ENCODE measurements around the gene SPINK9.

The SPINK9 gene

GRCh38 chr5:148372166-148372725 lies 36.9 kb downstream of the SPINK9 start:
- no peak for DNase-seq

- no peak for DNase-seq
Measured at GRCh38 chr5:148372893-148373292, 37.5 kb downstream of the SPINK9 start.

- peak; percentile 62 for DNase-seq
Measured at GRCh38 chr5:148374690-148375360, 39.5 kb downstream of the SPINK9 start.

- DNase-seq = no peak
Measured at GRCh38 chr5:148376198-148376597, 40.8 kb downstream of the SPINK9 start.

GRCh38 chr5:148378670-148379069 lies 43.3 kb downstream of the SPINK9 start:
- no peak for DNase-seq

GRCh38 chr5:148379340-148379739 lies 44.0 kb downstream of the SPINK9 start:
- DNase-seq = no peak

GRCh38 chr5:148381906-148382305 lies 46.5 kb downstream of the SPINK9 start:
- DNase-seq = no peak

- no peak for DNase-seq
Measured at GRCh38 chr5:148382961-148383360, 47.6 kb downstream of the SPINK9 start.

- peak; percentile 95 for DNase-seq
Measured at GRCh38 chr5:148383564-148384379, 48.4 kb downstream of the SPINK9 start, which contains the start of gene FBXO38. Gene FBXO38, plus strand, starts transcription at chr5:148383958. Its CDS starts 10,819 bp downstream, at chr5:148394777.

GRCh38 chr5:148384380-148384737 lies 49.0 kb downstream of the SPINK9 start:
- no peak for DNase-seq

- no peak for DNase-seq
Measured at GRCh38 chr5:148385094-148385493, 49.7 kb downstream of the SPINK9 start.

- no peak for DNase-seq
Measured at GRCh38 chr5:148386041-148386440, 50.7 kb downstream of the SPINK9 start.

- no peak for DNase-seq
Measured at GRCh38 chr5:148387325-148387724, 52.0 kb downstream of the SPINK9 start.

- DNase-seq = no peak
Measured at GRCh38 chr5:148388696-148389095, 53.3 kb downstream of the SPINK9 start.

Measured in NCI-H146 (cell line).